C4-2B (cell line): Measurements from ENCODE around the gene LCN1.

Experiments
- ZFX ChIP-seq: fragments of 450-650 bp; IDR thresholded peaks from 2 replicates; pipeline ENCODE4 v1.6.1; 2017
- TF ChIP-seq, protein P1 (sequence below): fragments of 450-650 bp; conservative IDR thresholded peaks from 2 replicates; pipeline ENCODE4 v1.5.1; 2017; ENCODE audit warnings: mild to moderate bottlenecking

DNA sequence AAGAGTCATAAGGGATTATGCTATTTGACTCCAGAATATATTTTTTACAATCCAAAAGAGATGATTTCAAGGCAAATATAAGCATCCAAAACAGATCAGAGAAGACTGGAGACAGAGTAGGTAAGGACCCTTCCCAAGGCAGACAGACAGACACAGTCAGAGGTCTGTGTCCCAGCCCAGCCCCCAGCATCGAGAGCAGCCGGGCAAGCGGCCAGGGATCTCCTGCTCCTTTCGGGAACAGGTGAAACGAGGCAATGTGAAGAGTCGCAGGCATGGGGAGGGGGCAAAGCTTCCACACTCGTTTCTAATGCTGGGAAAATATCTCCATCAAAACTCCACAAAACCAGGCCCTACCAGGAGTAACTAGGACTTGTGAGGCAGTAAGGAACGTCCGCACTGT is 46.1 kb downstream of the LCN1 start:
- TF ChIP-seq, protein P1, sequence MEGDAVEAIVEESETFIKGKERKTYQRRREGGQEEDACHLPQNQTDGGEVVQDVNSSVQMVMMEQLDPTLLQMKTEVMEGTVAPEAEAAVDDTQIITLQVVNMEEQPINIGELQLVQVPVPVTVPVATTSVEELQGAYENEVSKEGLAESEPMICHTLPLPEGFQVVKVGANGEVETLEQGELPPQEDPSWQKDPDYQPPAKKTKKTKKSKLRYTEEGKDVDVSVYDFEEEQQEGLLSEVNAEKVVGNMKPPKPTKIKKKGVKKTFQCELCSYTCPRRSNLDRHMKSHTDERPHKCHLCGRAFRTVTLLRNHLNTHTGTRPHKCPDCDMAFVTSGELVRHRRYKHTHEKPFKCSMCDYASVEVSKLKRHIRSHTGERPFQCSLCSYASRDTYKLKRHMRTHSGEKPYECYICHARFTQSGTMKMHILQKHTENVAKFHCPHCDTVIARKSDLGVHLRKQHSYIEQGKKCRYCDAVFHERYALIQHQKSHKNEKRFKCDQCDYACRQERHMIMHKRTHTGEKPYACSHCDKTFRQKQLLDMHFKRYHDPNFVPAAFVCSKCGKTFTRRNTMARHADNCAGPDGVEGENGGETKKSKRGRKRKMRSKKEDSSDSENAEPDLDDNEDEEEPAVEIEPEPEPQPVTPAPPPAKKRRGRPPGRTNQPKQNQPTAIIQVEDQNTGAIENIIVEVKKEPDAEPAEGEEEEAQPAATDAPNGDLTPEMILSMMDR: no peak
- no peak for TF ChIP-seq ZFX
